Mucosa of descending colon (tissue), 3 donors: ENCODE data around the gene ZIC4. TPM values are rescaled to one million over a fixed set of nuclear protein-coding genes. Genes with fewer than 3 reads are reported as not detected.

Experiments
- ATAC-seq: fragments of 200-7000 bp; cut with Tn5 transposase; one replicate; pipeline ENCODE4 v1.9.1; 2020; ENCODE audit warnings: mild to moderate bottlenecking, moderate library complexity
- DNase-seq, 3 donors: peaks; one replicate each; pipeline ENCODE4 v3.0.0-alpha.2; 2020
- H3K36me3 ChIP-seq: fragments of 200-600 bp; one replicate; pipeline ENCODE4 v1.8.0; 2021; ENCODE audit warnings: low read depth, mild to moderate bottlenecking
- H3K4me1 ChIP-seq: fragments of 200-600 bp; one replicate; pipeline ENCODE4 v1.8.0; 2021; ENCODE audit warnings: low read depth, mild to moderate bottlenecking
- H3K4me3 ChIP-seq: fragments of 200-600 bp; one replicate; pipeline ENCODE4 v1.8.0; 2021; ENCODE audit warnings: mild to moderate bottlenecking
- H3K9me3 ChIP-seq: fragments of 200-600 bp; one replicate; pipeline ENCODE4 v1.8.0; 2021; ENCODE audit warnings: mild to moderate bottlenecking
- CTCF ChIP-seq: fragments of 200-600 bp; IDR thresholded peaks from one replicate; pipeline ENCODE4 v1.8.0; 2022; ENCODE audit warnings: antibody characterized with exemption, mild to moderate bottlenecking
- intact Hi-C, 2 donors: fragments of 100-400 bp; cut with DNase I in 1 of 2; cut with micrococcal nuclease in 1 of 2; formaldehyde crosslinking; loops; one replicate each; pipeline versions ENCODE4 v1.11.0 to v1.11.1; 2022; cut with DNase I, micrococcal nuclease
- total RNA-seq, 3 donors: library from RNA; stranded (reverse); fragmentation: NEBNext Ultra II Directional in 2 of 3; extraction: Animal tissue kit (Norgen Biotek cat#: 25700) in 2 of 3; gene quantifications; one replicate each; pipeline versions ENCODE4 v1.2.1 to v1.2.4, GENCODE V29; 2021 to 2023
- donor health status: DM: no; HTN: no; CAD: no; lungs with moderate emphysema.
- donor health status: DM: no; HTN: no; CAD: no.
- donor health status: DM: no; HTN: yes; CAD: no.

ZIC4 gene
- total RNA-seq, 3 donors from 2014 or later, result not detected

DNA sequence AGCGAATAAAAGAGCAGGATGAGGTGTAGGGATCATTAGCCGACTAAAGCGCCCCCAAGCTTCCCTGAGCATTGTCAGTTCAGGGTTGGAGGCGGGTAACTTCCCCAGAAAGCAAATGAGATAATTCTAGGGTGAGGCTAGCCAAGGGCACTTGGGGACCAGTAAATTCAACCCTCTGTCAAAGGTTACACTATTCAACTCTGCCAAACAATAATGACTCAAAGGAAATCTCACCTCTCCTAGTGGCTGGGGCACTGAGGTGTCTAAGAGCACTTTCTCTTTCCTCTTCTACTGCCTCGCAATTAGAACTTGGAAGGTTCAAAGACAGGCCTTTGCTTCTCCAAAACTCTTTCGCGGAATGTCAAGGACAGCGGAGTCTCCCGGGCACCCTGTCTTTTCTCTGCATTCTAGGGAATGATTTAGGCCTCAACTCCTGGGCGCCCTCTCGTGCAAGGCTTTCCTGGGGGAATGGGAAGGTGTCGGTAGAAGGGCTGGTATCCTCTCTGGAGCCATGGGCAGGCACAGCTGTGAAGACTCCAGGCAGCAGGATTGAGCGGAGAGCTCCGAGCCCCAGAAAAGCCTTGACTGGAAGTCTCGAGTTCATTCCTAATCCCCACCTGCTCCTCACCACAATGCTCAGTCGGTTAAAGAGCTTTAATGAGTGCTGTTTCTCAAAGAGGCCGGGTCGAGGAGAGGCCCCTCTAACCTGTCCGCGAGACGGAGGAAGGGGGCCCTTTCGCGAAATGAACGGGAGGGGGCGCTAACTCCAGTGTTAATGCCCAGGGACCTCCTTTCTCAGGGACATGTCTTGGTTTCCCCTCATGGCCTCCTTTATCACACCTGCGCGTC lies 21.9 kb downstream of the ZIC4 start:
- no peak overlapping the region for H3K4me3 ChIP-seq
- no peak for ATAC-seq
- intact Hi-C loops, result no loop called here
- DNase-seq, result no peak
- H3K4me1 ChIP-seq, result no peaks in the 10 kb centered on the region
- no peak for TF ChIP-seq CTCF
- H3K36me3 ChIP-seq, result no peaks in the 10 kb centered on the region
- no peaks in the 10 kb centered on the region for H3K9me3 ChIP-seq

- H3K9me3 ChIP-seq, result no peaks in the 10 kb centered on the region
- no peak overlapping the region for H3K4me3 ChIP-seq
- intact Hi-C loops, result no loop called here
- TF ChIP-seq CTCF, result no peak
- no peaks in the 10 kb centered on the region for H3K4me1 ChIP-seq
- ATAC-seq (no peak), DNase-seq (no peak)
- no peaks in the 10 kb centered on the region for H3K36me3 ChIP-seq
Observed at GRCh38 chr3:147383617-147384016, 22.7 kb downstream of the ZIC4 start.

GRCh38 chr3:147381596-147381995 lies 24.7 kb downstream of the ZIC4 start:
- intact Hi-C loops, result no loop called here

DNA sequence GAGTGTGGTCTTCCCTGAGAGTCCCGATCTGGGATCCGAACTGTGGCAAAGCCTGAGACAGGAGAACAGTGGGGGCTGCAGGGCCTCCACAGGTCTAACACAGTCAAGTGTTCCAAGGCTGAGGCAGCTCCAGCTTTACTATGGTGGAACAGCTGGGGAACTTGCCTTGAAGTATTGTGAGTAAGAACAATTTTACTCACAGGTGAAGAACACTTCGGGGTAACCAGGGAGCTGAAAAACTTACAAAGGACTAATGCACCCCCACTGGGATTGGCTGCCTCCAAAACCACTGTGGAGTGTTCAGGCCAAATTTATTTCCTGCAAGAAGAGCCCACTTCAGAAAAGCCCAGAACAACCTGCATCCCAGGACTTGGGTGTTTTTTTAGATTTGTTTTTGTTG lies 25.4 kb downstream of the ZIC4 start:
- no peak for ATAC-seq
- intact Hi-C loops, result no loop called here
- no peaks in the 10 kb centered on the region for H3K36me3 ChIP-seq

More at GRCh38 chr3:147381596-147381995, 24.7 kb downstream of the ZIC4 start:
- no peak for ATAC-seq
- Histone ChIP-seq H3K36me3 (no peaks in the 10 kb centered on the region), H3K4me1 (no peaks in the 10 kb centered on the region), H3K4me3 (no peak overlapping the region), H3K9me3 (no peaks in the 10 kb centered on the region)
- no peak for DNase-seq
- TF ChIP-seq CTCF, result no peak

GRCh38 chr3:147380387-147380951 lies 25.9 kb downstream of the ZIC4 start:
- TF ChIP-seq CTCF, result no peak
- no peak overlapping the region for H3K4me3 ChIP-seq
- no peak for ATAC-seq
- no peaks in the 10 kb centered on the region for H3K36me3 ChIP-seq
- no peak for DNase-seq
- no peaks in the 10 kb centered on the region for H3K9me3 ChIP-seq
- intact Hi-C loops, result no loop called here
- H3K4me1 ChIP-seq, result no peaks in the 10 kb centered on the region

More for the DNA sequence above, 25.4 kb downstream of the ZIC4 start:
- H3K9me3 ChIP-seq, result no peaks in the 10 kb centered on the region
- TF ChIP-seq CTCF, result no peak
- no peaks in the 10 kb centered on the region for H3K4me1 ChIP-seq
- DNase-seq, result no peak
- H3K4me3 ChIP-seq, result no peak overlapping the region
